ENCODE measurements around the gene ZCCHC7. TPM values are rescaled to one million over a fixed set of nuclear protein-coding genes. Genes with fewer than 3 reads are reported as not detected.

Gene ZCCHC7
- total and polyA plus RNA-seq, 2 of the 8 experiments (the other 6 are each of a cell fraction or from before 2014, with no cell fraction given) = 12.2 to 27.5 TPM

GRCh38 chr9:37364751-37365360, 244.5 kb downstream of the ZCCHC7 start (continued):
- no peak for TF ChIP-seq TBP (IDR thresholded peaks at IDR 0.05; ENCODE audit: low read depth, low read length)
